GM18526 (cell line): Measurements from ENCODE around the gene FN3KRP.

Source experiments
- POLR2A ChIP-seq: IDR thresholded peaks from 3 replicates; pipeline ENCODE4 v1.6.1; 2011; ENCODE audit not compliant: insufficient read length; ENCODE audit errors: extremely low read depth

The FN3KRP gene

DNA sequence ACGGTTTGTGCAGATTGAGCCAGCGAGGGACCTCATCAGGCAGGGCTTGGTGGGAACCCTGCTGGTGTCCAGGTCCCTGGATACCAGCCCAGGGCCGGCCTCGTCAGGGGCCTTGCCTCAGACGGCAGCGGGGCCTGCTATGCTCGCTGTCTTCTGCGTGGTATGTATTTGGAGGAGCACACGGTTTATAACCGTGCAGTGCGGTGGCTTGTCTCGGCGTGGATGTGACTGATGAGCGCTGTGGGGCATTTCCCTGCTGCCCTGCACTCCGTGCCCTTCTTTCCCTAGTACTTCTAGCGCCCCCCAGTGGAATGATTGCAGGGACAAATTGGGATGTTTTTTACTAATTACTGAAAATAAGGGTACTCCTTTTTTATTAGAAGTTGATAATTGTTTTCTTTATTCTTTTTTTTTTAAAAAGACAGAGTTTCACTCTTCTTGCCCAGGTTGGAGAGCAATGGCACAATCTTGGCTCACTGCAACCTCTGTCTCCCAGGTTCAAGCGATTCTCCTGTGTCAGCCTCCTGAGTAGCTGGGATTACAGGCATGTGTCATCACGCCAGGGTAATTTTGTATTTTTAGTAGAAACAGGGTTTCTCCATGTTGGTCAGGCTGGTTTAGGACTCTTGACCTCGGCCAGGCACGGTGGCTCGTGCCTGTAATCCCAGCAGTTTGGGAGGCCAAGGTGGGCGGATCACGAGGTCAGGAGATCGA, 50.7 kb downstream of the FN3KRP start:
- TF ChIP-seq POLR2A: no peak

DNA sequence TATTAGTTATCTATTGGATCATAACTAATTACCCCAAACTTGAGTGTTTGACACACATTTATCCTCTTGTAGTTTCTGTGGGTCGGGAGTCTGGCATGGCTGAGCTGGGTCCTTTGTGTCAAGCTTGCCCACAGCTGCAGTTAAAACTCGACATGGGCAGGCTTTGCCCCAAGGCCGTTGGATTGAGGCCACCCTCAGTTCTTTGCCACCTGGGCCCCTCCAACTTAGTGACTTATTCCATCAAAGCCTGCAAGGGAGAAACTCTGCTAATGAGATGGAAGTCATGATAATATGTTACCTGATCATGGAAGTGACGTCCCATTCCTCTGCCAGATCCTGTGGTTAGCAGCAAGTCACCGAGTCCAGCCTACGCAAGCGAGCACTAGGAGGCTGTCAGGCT, 52.5 kb downstream of the FN3KRP start:
- no peak for TF ChIP-seq POLR2A

DNA sequence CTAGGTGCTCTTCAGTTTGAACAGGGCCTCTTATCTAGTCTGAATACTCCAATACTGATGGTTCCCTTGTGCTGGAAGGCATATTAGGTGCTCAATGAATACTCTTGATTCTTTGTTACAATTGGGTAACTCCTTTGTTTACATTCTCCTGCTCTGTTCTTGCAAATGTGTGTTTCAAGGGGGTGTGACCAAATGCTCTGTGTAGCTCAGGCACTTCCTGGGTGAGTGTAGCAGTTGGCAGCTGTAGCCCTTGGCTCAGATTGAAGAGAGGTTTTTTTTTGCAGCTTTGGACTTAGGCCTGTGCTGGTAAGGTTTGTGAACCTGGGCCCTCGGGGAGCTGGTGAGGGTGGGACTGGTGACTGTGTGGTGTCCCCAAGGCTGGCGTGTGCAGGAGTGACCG, 55.5 kb downstream of the FN3KRP start:
- no peak for TF ChIP-seq POLR2A

- no peak for TF ChIP-seq POLR2A
These were observed 58.7 kb downstream of the FN3KRP start for GRCh38 chr17:82775001-82775823.

DNA sequence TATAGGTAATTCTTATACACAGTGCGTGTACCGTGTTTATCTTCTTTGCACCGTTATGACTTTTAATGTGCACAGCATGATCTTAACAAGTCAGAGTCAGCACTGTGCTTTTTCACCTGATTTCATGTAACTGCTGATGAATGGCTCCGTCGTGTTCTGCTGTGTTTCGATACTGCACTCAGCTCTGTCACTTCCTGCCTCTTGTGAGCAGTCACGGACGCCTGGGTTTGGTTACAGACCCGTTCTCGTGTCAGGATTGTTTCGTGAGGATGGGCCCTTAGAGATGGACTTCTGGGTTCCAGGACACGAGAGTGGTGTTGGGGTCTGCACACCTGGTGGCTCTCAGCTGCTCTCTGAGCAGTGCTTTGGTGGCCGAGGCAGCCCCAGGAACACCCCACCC, 59.9 kb downstream of the FN3KRP start:
- TF ChIP-seq POLR2A: no peak
